Measurements from ENCODE around the gene AKT2. TPM values are rescaled to one million over a fixed set of nuclear protein-coding genes. Genes with fewer than 3 reads are reported as not detected.

The AKT2 gene
- polyA plus RNA-seq, 1 donor (not counting 4 experiments of a cell fraction or from before 2014, with no cell fraction given), result 108 TPM

DNA sequence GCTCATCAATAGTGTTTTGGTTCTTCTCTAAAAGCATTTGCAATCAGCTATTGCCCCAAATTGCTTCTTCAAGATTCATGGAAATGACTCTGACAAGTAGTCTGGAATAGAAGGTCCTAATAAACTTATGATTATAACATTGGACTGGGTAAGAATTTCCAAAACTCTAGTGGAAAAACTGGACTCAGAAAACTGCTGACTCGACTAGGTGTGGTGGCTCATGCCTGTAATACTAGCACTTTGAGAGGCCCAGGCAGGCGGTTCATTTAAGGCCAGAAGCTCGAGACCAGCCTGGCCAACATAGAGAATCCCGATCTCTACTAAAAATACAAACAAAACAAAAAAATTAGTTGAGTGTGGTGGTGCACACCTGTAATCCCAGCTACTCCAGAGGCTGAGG lies 15.5 kb upstream of the AKT2 start:
- H3K4me3 ChIP-seq (ENCODE audit: control insufficient read depth in 2 of 3, extremely low read depth in 1 of 3, insufficient read depth in 2 of 3, low read depth in 1 of 3, low read length in 3 of 3), result no peak overlapping the region
- H3K79me2 ChIP-seq (ENCODE audit: control insufficient read depth, insufficient read depth, low read length), result no peaks in the 10 kb centered on the region
- no peaks in the 10 kb centered on the region for H4K20me1 ChIP-seq (ENCODE audit: control insufficient read depth, extremely low read depth, insufficient read depth, low read length)
- DNase-seq (ENCODE audit: low read depth, low spot score) (no peak), FAIRE-seq (no peak)
- no peak overlapping the region for H3K9ac ChIP-seq (ENCODE audit: control insufficient read depth, extremely low read depth, insufficient read depth, low read length)
- TF ChIP-seq EZH2 (IDR thresholded peaks at IDR 0.05; ENCODE audit: low read length), result no peak
- TF ChIP-seq, protein P1, sequence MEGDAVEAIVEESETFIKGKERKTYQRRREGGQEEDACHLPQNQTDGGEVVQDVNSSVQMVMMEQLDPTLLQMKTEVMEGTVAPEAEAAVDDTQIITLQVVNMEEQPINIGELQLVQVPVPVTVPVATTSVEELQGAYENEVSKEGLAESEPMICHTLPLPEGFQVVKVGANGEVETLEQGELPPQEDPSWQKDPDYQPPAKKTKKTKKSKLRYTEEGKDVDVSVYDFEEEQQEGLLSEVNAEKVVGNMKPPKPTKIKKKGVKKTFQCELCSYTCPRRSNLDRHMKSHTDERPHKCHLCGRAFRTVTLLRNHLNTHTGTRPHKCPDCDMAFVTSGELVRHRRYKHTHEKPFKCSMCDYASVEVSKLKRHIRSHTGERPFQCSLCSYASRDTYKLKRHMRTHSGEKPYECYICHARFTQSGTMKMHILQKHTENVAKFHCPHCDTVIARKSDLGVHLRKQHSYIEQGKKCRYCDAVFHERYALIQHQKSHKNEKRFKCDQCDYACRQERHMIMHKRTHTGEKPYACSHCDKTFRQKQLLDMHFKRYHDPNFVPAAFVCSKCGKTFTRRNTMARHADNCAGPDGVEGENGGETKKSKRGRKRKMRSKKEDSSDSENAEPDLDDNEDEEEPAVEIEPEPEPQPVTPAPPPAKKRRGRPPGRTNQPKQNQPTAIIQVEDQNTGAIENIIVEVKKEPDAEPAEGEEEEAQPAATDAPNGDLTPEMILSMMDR (optimal IDR thresholded peaks at IDR 0.05 in 1 of 3, IDR thresholded peaks at IDR 0.05 in 1 of 3, conservative IDR thresholded peaks at IDR 0.05 in 1 of 3; ENCODE audit: extremely low read depth in 1 of 3, insufficient read depth in 2 of 3, low read length in 3 of 3), result no peak
- H3K4me1 ChIP-seq (ENCODE audit: control insufficient read depth, extremely low read depth, insufficient read depth, low read length), result peaks cover 25% of the 10 kb centered on the region
- dilution Hi-C loops (cut with MboI; ENCODE audit: extremely low pct_ligation_motif_present, low sequenced_read_pairs), result no loop called here
- no peaks in the 10 kb centered on the region for H3K36me3 ChIP-seq (ENCODE audit: control insufficient read depth in 2 of 2, extremely low read depth in 1 of 2, insufficient read depth in 2 of 2, low read length in 2 of 2)
- H3K27me3 ChIP-seq (ENCODE audit: control insufficient read depth, extremely low read depth, insufficient read depth, low read length), result no peaks in the 10 kb centered on the region
- H3K9me3 ChIP-seq (ENCODE audit: control insufficient read depth, low read depth, low read length), result no peaks in the 10 kb centered on the region
- H3K27ac ChIP-seq (ENCODE audit: control insufficient read depth, insufficient read depth, low read length), result no peak overlapping the region
- H2AFZ ChIP-seq (ENCODE audit: control insufficient read depth, low read length), result no peak overlapping the region
- H3K4me2 ChIP-seq (ENCODE audit: control insufficient read depth, extremely low read depth, insufficient read depth, low read depth, low read length), result no peak overlapping the region
- H3K9me1 ChIP-seq (ENCODE audit: control insufficient read depth, extremely low read depth, insufficient read depth, low read length), result no peaks in the 10 kb centered on the region

DNA sequence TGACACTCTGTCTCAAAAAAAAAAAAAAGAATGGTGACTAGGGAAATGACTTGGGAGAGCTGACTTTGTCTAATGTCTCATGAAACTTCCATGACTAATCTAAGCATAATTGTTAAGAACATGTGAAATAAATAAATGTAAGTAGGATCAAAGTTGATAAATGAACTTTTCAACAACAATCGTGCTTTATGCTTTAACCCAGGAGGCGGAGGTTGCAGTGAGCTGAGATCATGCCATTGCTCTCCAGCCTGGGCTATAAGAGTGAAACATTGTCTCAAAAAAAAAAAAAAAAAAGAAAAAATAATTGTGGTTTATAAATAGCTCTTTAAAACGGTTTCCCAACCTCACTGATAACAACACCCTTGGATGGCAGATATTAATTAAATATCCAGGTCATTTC lies 12.9 kb upstream of the AKT2 start:
- FAIRE-seq (no peak), DNase-seq (ENCODE audit: low read depth, low spot score) (no peak)
- no peaks in the 10 kb centered on the region for H4K20me1 ChIP-seq (ENCODE audit: control insufficient read depth, extremely low read depth, insufficient read depth, low read length)
- peaks cover 11% of the 10 kb centered on the region for H3K4me1 ChIP-seq (ENCODE audit: control insufficient read depth, extremely low read depth, insufficient read depth, low read length)
- H3K9me3 ChIP-seq (ENCODE audit: control insufficient read depth, low read depth, low read length), result no peaks in the 10 kb centered on the region
- H3K9me1 ChIP-seq (ENCODE audit: control insufficient read depth, extremely low read depth, insufficient read depth, low read length), result no peaks in the 10 kb centered on the region
- H3K4me2 ChIP-seq (ENCODE audit: control insufficient read depth, extremely low read depth, insufficient read depth, low read depth, low read length), result no peak overlapping the region
- no peaks in the 10 kb centered on the region for H3K79me2 ChIP-seq (ENCODE audit: control insufficient read depth, insufficient read depth, low read length)
- no peaks in the 10 kb centered on the region for H3K36me3 ChIP-seq (ENCODE audit: control insufficient read depth in 2 of 2, extremely low read depth in 1 of 2, insufficient read depth in 2 of 2, low read length in 2 of 2)
- H3K27me3 ChIP-seq (ENCODE audit: control insufficient read depth, extremely low read depth, insufficient read depth, low read length), result no peaks in the 10 kb centered on the region
- TF ChIP-seq, protein P1 (optimal IDR thresholded peaks at IDR 0.05 in 1 of 3, IDR thresholded peaks at IDR 0.05 in 1 of 3, conservative IDR thresholded peaks at IDR 0.05 in 1 of 3; ENCODE audit: extremely low read depth in 1 of 3, insufficient read depth in 2 of 3, low read length in 3 of 3), result no peak
- no peak overlapping the region for H2AFZ ChIP-seq (ENCODE audit: control insufficient read depth, low read length)
- H3K27ac ChIP-seq (ENCODE audit: control insufficient read depth, insufficient read depth, low read length), result no peak overlapping the region
- H3K4me3 ChIP-seq (ENCODE audit: control insufficient read depth in 2 of 3, extremely low read depth in 1 of 3, insufficient read depth in 2 of 3, low read depth in 1 of 3, low read length in 3 of 3), result no peak overlapping the region
- H3K9ac ChIP-seq (ENCODE audit: control insufficient read depth, extremely low read depth, insufficient read depth, low read length), result no peak overlapping the region
- dilution Hi-C loops (cut with MboI; ENCODE audit: extremely low pct_ligation_motif_present, low sequenced_read_pairs), result no loop called here

Data from keratinocyte (primary cell).